ENCODE data around the gene SLC9A3.
A peak's percentile ranks its signal among the peaks of the same experiment; 100 is the strongest.

SLC9A3 gene

GRCh38 chr5:524234-524972, at the start of gene SLC9A3:
SLC9A3 (minus strand) TSS chr5:524449.
- Histone ChIP-seq H3K27ac (ENCODE audit: low read depth, low read length) (no peak within 1 kb of the TSS), H3K27me3 (ENCODE audit: control insufficient read depth, insufficient read depth, low read length) (peaks cover 83% of the 10 kb centered on the region), H3K9ac (ENCODE audit: low read depth, low read length) (no peak within 1 kb of the TSS), H3K36me3 (ENCODE audit: control insufficient read depth, insufficient read depth, low read length) (no peaks in the 10 kb centered on the region), H3K9me3 (ENCODE audit: control insufficient read depth, insufficient read depth, low read length) (no peaks in the 10 kb centered on the region), H3K4me3 (ENCODE audit: low read depth, low read length) (peak within 1 kb of the TSS; percentile 50; the same call in 1 of the 2 replicates), H3K4me1 (ENCODE audit: control insufficient read depth, insufficient read depth, low read length) (peaks cover 7% of the 10 kb centered on the region; the same call in 1 of the 2 replicates)

- H3K36me3 ChIP-seq (ENCODE audit: control insufficient read depth, insufficient read depth, low read length), result no peaks in the 10 kb centered on the region
- H3K27ac ChIP-seq (ENCODE audit: low read depth, low read length), result no peak overlapping the region
- H3K4me3 ChIP-seq (ENCODE audit: low read depth, low read length), result no peak overlapping the region
- H3K9me3 ChIP-seq (ENCODE audit: control insufficient read depth, insufficient read depth, low read length), result no peaks in the 10 kb centered on the region; the same call in 1 of the 2 replicates
- H3K9ac ChIP-seq (ENCODE audit: low read depth, low read length), result no peak overlapping the region
- peaks cover 10% of the 10 kb centered on the region for H3K27me3 ChIP-seq (ENCODE audit: control insufficient read depth, insufficient read depth, low read length)
- H3K4me1 ChIP-seq (ENCODE audit: control insufficient read depth, insufficient read depth, low read length), result peaks cover 3% of the 10 kb centered on the region; the same call in 1 of the 2 replicates
Observed at GRCh38 chr5:573976-574375, 49.7 kb upstream of the SLC9A3 start.

GRCh38 chr5:573206-573605, 49.0 kb upstream of the SLC9A3 start:
- Histone ChIP-seq H3K9me3 (ENCODE audit: control insufficient read depth, insufficient read depth, low read length) (no peaks in the 10 kb centered on the region; the same call in 1 of the 2 replicates), H3K27me3 (ENCODE audit: control insufficient read depth, insufficient read depth, low read length) (peaks cover 2% of the 10 kb centered on the region), H3K27ac (ENCODE audit: low read depth, low read length) (no peak overlapping the region), H3K4me1 (ENCODE audit: control insufficient read depth, insufficient read depth, low read length) (peaks cover 3% of the 10 kb centered on the region; the same call in 1 of the 2 replicates), H3K4me3 (ENCODE audit: low read depth, low read length) (no peak overlapping the region), H3K36me3 (ENCODE audit: control insufficient read depth, insufficient read depth, low read length) (no peaks in the 10 kb centered on the region), H3K9ac (ENCODE audit: low read depth, low read length) (no peak overlapping the region)

- H3K4me1 ChIP-seq (ENCODE audit: control insufficient read depth, insufficient read depth, low read length), result peaks cover 3% of the 10 kb centered on the region; the same call in 1 of the 2 replicates
- no peaks in the 10 kb centered on the region for H3K36me3 ChIP-seq (ENCODE audit: control insufficient read depth, insufficient read depth, low read length)
- no peaks in the 10 kb centered on the region; the same call in 1 of the 2 replicates for H3K9me3 ChIP-seq (ENCODE audit: control insufficient read depth, insufficient read depth, low read length)
- H3K27ac ChIP-seq (ENCODE audit: low read depth, low read length), result no peak overlapping the region
- no peak overlapping the region for H3K4me3 ChIP-seq (ENCODE audit: low read depth, low read length)
- H3K27me3 ChIP-seq (ENCODE audit: control insufficient read depth, insufficient read depth, low read length), result no peaks in the 10 kb centered on the region; the same call in 1 of the 2 replicates
- no peak overlapping the region for H3K9ac ChIP-seq (ENCODE audit: low read depth, low read length)
Observed at GRCh38 chr5:572398-573019, 48.3 kb upstream of the SLC9A3 start.

- Histone ChIP-seq H3K9ac (ENCODE audit: low read depth, low read length) (no peak overlapping the region), H3K36me3 (ENCODE audit: control insufficient read depth, insufficient read depth, low read length) (no peaks in the 10 kb centered on the region), H3K9me3 (ENCODE audit: control insufficient read depth, insufficient read depth, low read length) (no peaks in the 10 kb centered on the region; the same call in 1 of the 2 replicates), H3K27me3 (ENCODE audit: control insufficient read depth, insufficient read depth, low read length) (no peaks in the 10 kb centered on the region; the same call in 1 of the 2 replicates), H3K4me1 (ENCODE audit: control insufficient read depth, insufficient read depth, low read length) (peaks cover 3% of the 10 kb centered on the region; the same call in 1 of the 2 replicates), H3K27ac (ENCODE audit: low read depth, low read length) (no peak overlapping the region), H3K4me3 (ENCODE audit: low read depth, low read length) (no peak overlapping the region)
Observed at GRCh38 chr5:571791-572190, 47.5 kb upstream of the SLC9A3 start.

- H3K27me3 ChIP-seq (ENCODE audit: control insufficient read depth, insufficient read depth, low read length), result peaks cover 3% of the 10 kb centered on the region
- peaks cover 3% of the 10 kb centered on the region; the same call in 1 of the 2 replicates for H3K4me1 ChIP-seq (ENCODE audit: control insufficient read depth, insufficient read depth, low read length)
- no peak overlapping the region for H3K27ac ChIP-seq (ENCODE audit: low read depth, low read length)
- no peaks in the 10 kb centered on the region for H3K9me3 ChIP-seq (ENCODE audit: control insufficient read depth, insufficient read depth, low read length)
- no peak overlapping the region for H3K9ac ChIP-seq (ENCODE audit: low read depth, low read length)
- no peaks in the 10 kb centered on the region for H3K36me3 ChIP-seq (ENCODE audit: control insufficient read depth, insufficient read depth, low read length)
- no peak overlapping the region for H3K4me3 ChIP-seq (ENCODE audit: low read depth, low read length)
Observed at GRCh38 chr5:570886-571285, 46.6 kb upstream of the SLC9A3 start.

GRCh38 chr5:570446-570845, 46.2 kb upstream of the SLC9A3 start:
- Histone ChIP-seq H3K27me3 (ENCODE audit: control insufficient read depth, insufficient read depth, low read length) (peaks cover 6% of the 10 kb centered on the region), H3K4me3 (ENCODE audit: low read depth, low read length) (no peak overlapping the region), H3K36me3 (ENCODE audit: control insufficient read depth, insufficient read depth, low read length) (no peaks in the 10 kb centered on the region), H3K4me1 (ENCODE audit: control insufficient read depth, insufficient read depth, low read length) (peaks cover 3% of the 10 kb centered on the region; the same call in 1 of the 2 replicates), H3K9ac (ENCODE audit: low read depth, low read length) (no peak overlapping the region), H3K9me3 (ENCODE audit: control insufficient read depth, insufficient read depth, low read length) (no peaks in the 10 kb centered on the region), H3K27ac (ENCODE audit: low read depth, low read length) (no peak overlapping the region)

GRCh38 chr5:569868-570361, 45.7 kb upstream of the SLC9A3 start:
- H3K4me1 ChIP-seq (ENCODE audit: control insufficient read depth, insufficient read depth, low read length), result peaks cover 3% of the 10 kb centered on the region; the same call in 1 of the 2 replicates
- H3K9ac ChIP-seq (ENCODE audit: low read depth, low read length), result no peak overlapping the region

GRCh38 chr5:569358-569867, 45.2 kb upstream of the SLC9A3 start:
- Histone ChIP-seq H3K27me3 (ENCODE audit: control insufficient read depth, insufficient read depth, low read length) (peaks cover 6% of the 10 kb centered on the region), H3K9me3 (ENCODE audit: control insufficient read depth, insufficient read depth, low read length) (no peaks in the 10 kb centered on the region), H3K27ac (ENCODE audit: low read depth, low read length) (no peak overlapping the region), H3K36me3 (ENCODE audit: control insufficient read depth, insufficient read depth, low read length) (no peaks in the 10 kb centered on the region), H3K9ac (ENCODE audit: low read depth, low read length) (no peak overlapping the region), H3K4me1 (ENCODE audit: control insufficient read depth, insufficient read depth, low read length) (peaks cover 3% of the 10 kb centered on the region; the same call in 1 of the 2 replicates), H3K4me3 (ENCODE audit: low read depth, low read length) (no peak overlapping the region)

More at GRCh38 chr5:569868-570361, 45.7 kb upstream of the SLC9A3 start:
- Histone ChIP-seq H3K4me3 (ENCODE audit: low read depth, low read length) (no peak overlapping the region), H3K36me3 (ENCODE audit: control insufficient read depth, insufficient read depth, low read length) (no peaks in the 10 kb centered on the region), H3K27ac (ENCODE audit: low read depth, low read length) (no peak overlapping the region), H3K27me3 (ENCODE audit: control insufficient read depth, insufficient read depth, low read length) (peaks cover 6% of the 10 kb centered on the region), H3K9me3 (ENCODE audit: control insufficient read depth, insufficient read depth, low read length) (no peaks in the 10 kb centered on the region)

GRCh38 chr5:568809-569208, 44.6 kb upstream of the SLC9A3 start:
- H3K4me1 ChIP-seq (ENCODE audit: control insufficient read depth, insufficient read depth, low read length), result peaks cover 3% of the 10 kb centered on the region; the same call in 1 of the 2 replicates
- no peaks in the 10 kb centered on the region for H3K9me3 ChIP-seq (ENCODE audit: control insufficient read depth, insufficient read depth, low read length)

More at GRCh38 chr5:568809-569208, 44.6 kb upstream of the SLC9A3 start:
- Histone ChIP-seq H3K27me3 (ENCODE audit: control insufficient read depth, insufficient read depth, low read length) (peaks cover 6% of the 10 kb centered on the region), H3K4me3 (ENCODE audit: low read depth, low read length) (no peak overlapping the region), H3K36me3 (ENCODE audit: control insufficient read depth, insufficient read depth, low read length) (no peaks in the 10 kb centered on the region), H3K9ac (ENCODE audit: low read depth, low read length) (no peak overlapping the region), H3K27ac (ENCODE audit: low read depth, low read length) (no peak overlapping the region)
